Keratinocyte (primary cell): ENCODE results near the gene TMEM132C. TPM values are rescaled to one million over a fixed set of nuclear protein-coding genes. Genes with fewer than 3 reads are reported as not detected.

Experiments used
- DNase-seq: peaks from one replicate; pipeline ENCODE4 v3.0.0-alpha.2; 2011; ENCODE audit warnings: low read depth, missing footprints, low spot score
- FAIRE-seq: peaks from 2 replicates; lab custom pipeline; 2011; peaks lifted over from hg19 to GRCh38; lab: Jason Lieb, UNC
- H2AFZ ChIP-seq: 2 replicates; pipeline ENCODE4 v1.6.0; 2012; ENCODE audit warnings: low read length, control low read depth, inconsistent platforms; ENCODE audit not compliant: control insufficient read depth
- H3K27ac ChIP-seq: 2 replicates; pipeline ENCODE4 v1.5.1; 2011; ENCODE audit warnings: low read length; ENCODE audit not compliant: control insufficient read depth, insufficient read depth
- H3K27me3 ChIP-seq: 3 replicates; pipeline ENCODE4 v1.6.0; 2011; ENCODE audit warnings: low read length; ENCODE audit not compliant: control insufficient read depth, insufficient read depth; ENCODE audit errors: extremely low read depth
- H3K36me3 ChIP-seq, 2 experiments: 2 replicates in 1 of 2; 3 replicates in 1 of 2; pipeline ENCODE4 v1.5.1; 2011; ENCODE audit warnings: low read length in 2 of 2, mild to moderate bottlenecking in 1 of 2; ENCODE audit not compliant: control insufficient read depth in 2 of 2, insufficient read depth in 2 of 2; ENCODE audit errors: extremely low read depth in 1 of 2
- H3K4me1 ChIP-seq: 3 replicates; pipeline ENCODE4 v1.5.1; 2011; ENCODE audit warnings: low read length; ENCODE audit not compliant: control insufficient read depth, insufficient read depth; ENCODE audit errors: extremely low read depth
- H3K4me2 ChIP-seq: 3 replicates; pipeline ENCODE4 v1.6.0; 2011; ENCODE audit warnings: low read depth, low read length; ENCODE audit not compliant: control insufficient read depth, insufficient read depth; ENCODE audit errors: extremely low read depth
- H3K4me3 ChIP-seq, 3 experiments: fragments of 200-600 bp in 1 of 3; sonication (generic) in 1 of 3; 2 replicates in 2 of 3; 3 replicates in 1 of 3; pipeline ENCODE4 v1.5.1; 2011 to 2016; ENCODE audit warnings: low read length in 3 of 3, mild to moderate bottlenecking in 3 of 3, control low read depth in 2 of 3, inconsistent platforms in 1 of 3, low read depth in 1 of 3, mixed read lengths in 1 of 3, mixed run types in 1 of 3, moderate library complexity in 1 of 3; ENCODE audit not compliant: control insufficient read depth in 2 of 3, insufficient read depth in 2 of 3; ENCODE audit errors: extremely low read depth in 1 of 3
- H3K79me2 ChIP-seq: 2 replicates; pipeline ENCODE4 v1.6.0; 2012; ENCODE audit warnings: low read length; ENCODE audit not compliant: control insufficient read depth, insufficient read depth
- H3K9ac ChIP-seq: 3 replicates; pipeline ENCODE4 v1.6.0; 2011; ENCODE audit warnings: low read length; ENCODE audit not compliant: control insufficient read depth, insufficient read depth; ENCODE audit errors: extremely low read depth
- H3K9me1 ChIP-seq: 3 replicates; pipeline ENCODE4 v1.6.0; 2011; ENCODE audit warnings: low read length; ENCODE audit not compliant: control insufficient read depth, insufficient read depth; ENCODE audit errors: extremely low read depth
- H3K9me3 ChIP-seq: 2 replicates; pipeline ENCODE4 v1.5.1; 2012; ENCODE audit warnings: low read depth, low read length; ENCODE audit not compliant: control insufficient read depth
- H4K20me1 ChIP-seq: 3 replicates; pipeline ENCODE4 v1.6.0; 2011; ENCODE audit warnings: low read length; ENCODE audit not compliant: control insufficient read depth, insufficient read depth; ENCODE audit errors: extremely low read depth
- CTCF ChIP-seq, 3 experiments: IDR thresholded peaks in 1 of 3; conservative IDR thresholded peaks in 1 of 3; optimal IDR thresholded peaks in 1 of 3; 2 replicates in 2 of 3; 3 replicates in 1 of 3; pipeline versions ENCODE3 to v1.5.1; 2011; ENCODE audit warnings: low read length in 3 of 3, mild to moderate bottlenecking in 3 of 3, moderate library complexity in 2 of 3, control low read depth in 1 of 3, inconsistent platforms in 1 of 3; ENCODE audit not compliant: insufficient read depth in 2 of 3; ENCODE audit errors: extremely low read depth in 1 of 3
- EZH2 ChIP-seq: IDR thresholded peaks from one replicate; pipeline ENCODE4 v1.6.1; 2012; ENCODE audit warnings: inconsistent platforms, mild to moderate bottlenecking, low read length, moderate library complexity
- dilution Hi-C: fragments of 300-500 bp; cut with MboI; formaldehyde crosslinking; loops from one replicate; pipeline ENCODE4 v1.7.0; 2020; ENCODE audit warnings: low sequenced_read_pairs; ENCODE audit not compliant: extremely low pct_ligation_motif_present
- polyA plus RNA-seq, 5 experiments: library from polyadenylated mRNA; depleted of rRNA in 3 of 5; stranded (reverse) in 3 of 5; stranded (forward) in 1 of 5; unstranded in 1 of 5; fragments of >200 nt; gene quantifications; 1 replicate in 1 of 5; 2 replicates in 3 of 5; 3 replicates in 1 of 5; pipeline versions ENCODE4 v1.2.1 to v1.2.3, GENCODE V29; 2011 to 2012; ENCODE audit warnings: missing spikeins in 2 of 5, low read depth in 1 of 5, low replicate concordance in 1 of 5

Gene TMEM132C
- polyA plus RNA-seq, 1 donor (not counting 4 experiments of a cell fraction or from before 2014, with no cell fraction given), result not detected

GRCh38 chr12:128753438-128753837, 486.5 kb downstream of the TMEM132C start:
- no peaks in the 10 kb centered on the region for H3K36me3 ChIP-seq
- H4K20me1 ChIP-seq, result no peaks in the 10 kb centered on the region
- no peaks in the 10 kb centered on the region for H3K79me2 ChIP-seq
- dilution Hi-C loops, result no loop called here
- H3K27ac ChIP-seq, result no peak overlapping the region
- H3K4me2 ChIP-seq, result no peak overlapping the region
- no peaks in the 10 kb centered on the region for H3K27me3 ChIP-seq
- DNase-seq (no peak), FAIRE-seq (no peak)
- no peaks in the 10 kb centered on the region for H3K9me1 ChIP-seq
- H3K4me1 ChIP-seq, result no peaks in the 10 kb centered on the region
- H3K9ac ChIP-seq, result no peak overlapping the region
- H2AFZ ChIP-seq, result no peak overlapping the region
- no peak overlapping the region for H3K4me3 ChIP-seq
- H3K9me3 ChIP-seq, result no peaks in the 10 kb centered on the region
- TF ChIP-seq EZH2 (no peak), CTCF (optimal IDR thresholded peaks at IDR 0.05 in 1 of 3, IDR thresholded peaks at IDR 0.05 in 1 of 3, conservative IDR thresholded peaks at IDR 0.05 in 1 of 3; ENCODE audit: extremely low read depth in 1 of 3, insufficient read depth in 2 of 3, low read length in 3 of 3) (no peak)

DNA sequence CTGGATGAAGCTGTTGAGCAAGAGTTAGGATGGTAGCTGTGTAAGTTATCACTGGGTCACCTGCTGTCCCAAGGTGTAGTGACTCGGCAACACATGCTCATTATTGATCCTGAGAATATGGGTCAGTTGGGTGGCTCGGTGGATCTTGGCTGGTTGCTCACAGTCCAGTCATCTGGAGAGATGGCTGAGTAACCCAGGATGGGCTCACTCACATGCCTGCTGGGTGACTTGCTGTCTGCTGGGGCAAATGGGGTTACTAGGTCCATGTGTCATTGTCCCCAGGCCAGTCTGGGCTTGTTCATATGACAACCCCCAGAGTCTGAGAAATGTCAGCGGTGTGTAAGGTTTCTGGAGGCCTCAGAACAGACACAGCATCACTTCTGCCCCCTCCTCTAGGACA, 487.3 kb downstream of the TMEM132C start:
- no peaks in the 10 kb centered on the region for H3K36me3 ChIP-seq
- H3K9ac ChIP-seq, result no peak overlapping the region
- FAIRE-seq (no peak), DNase-seq (no peak)
- H3K79me2 ChIP-seq, result no peaks in the 10 kb centered on the region
- H2AFZ ChIP-seq, result no peak overlapping the region
- no peaks in the 10 kb centered on the region for H3K27me3 ChIP-seq
- no peaks in the 10 kb centered on the region for H4K20me1 ChIP-seq
- H3K4me3 ChIP-seq, result no peak overlapping the region
- dilution Hi-C loops, result no loop called here
- H3K4me2 ChIP-seq, result no peak overlapping the region
- no peaks in the 10 kb centered on the region for H3K4me1 ChIP-seq
- TF ChIP-seq EZH2, result no peak
- no peak for TF ChIP-seq CTCF (optimal IDR thresholded peaks at IDR 0.05 in 1 of 3, IDR thresholded peaks at IDR 0.05 in 1 of 3, conservative IDR thresholded peaks at IDR 0.05 in 1 of 3; ENCODE audit: extremely low read depth in 1 of 3, insufficient read depth in 2 of 3, low read length in 3 of 3)
- no peaks in the 10 kb centered on the region for H3K9me3 ChIP-seq
- H3K27ac ChIP-seq, result no peak overlapping the region
- no peaks in the 10 kb centered on the region for H3K9me1 ChIP-seq
